OCI-M1 (cell line): ENCODE data around the gene RTL3.

Source experiments
- DNase-seq: peaks from one replicate; lab custom pipeline; 2025; lab: John Stamatoyannopoulos, UW

The RTL3 gene

DNA sequence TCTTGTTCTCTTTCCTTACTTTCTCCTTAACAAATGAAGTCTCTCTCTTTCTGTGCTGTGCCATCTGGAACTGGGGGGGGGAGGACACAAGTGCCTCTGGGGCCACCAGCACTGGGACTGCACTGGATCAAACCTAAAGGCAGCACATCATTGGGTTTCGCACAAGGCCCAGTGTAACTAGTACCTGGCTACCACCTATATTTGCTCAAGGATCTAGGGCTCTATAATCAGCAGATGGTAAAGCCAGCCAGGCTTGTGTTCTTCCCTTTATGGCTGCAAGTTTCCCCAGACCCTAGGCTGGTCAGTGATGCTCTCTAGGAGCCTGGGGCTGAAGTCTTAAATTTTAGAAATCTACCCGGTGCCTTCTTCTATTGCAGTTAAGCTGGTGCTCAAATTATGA is 40.1 kb downstream of the RTL3 start:
- no peak for DNase-seq

DNA sequence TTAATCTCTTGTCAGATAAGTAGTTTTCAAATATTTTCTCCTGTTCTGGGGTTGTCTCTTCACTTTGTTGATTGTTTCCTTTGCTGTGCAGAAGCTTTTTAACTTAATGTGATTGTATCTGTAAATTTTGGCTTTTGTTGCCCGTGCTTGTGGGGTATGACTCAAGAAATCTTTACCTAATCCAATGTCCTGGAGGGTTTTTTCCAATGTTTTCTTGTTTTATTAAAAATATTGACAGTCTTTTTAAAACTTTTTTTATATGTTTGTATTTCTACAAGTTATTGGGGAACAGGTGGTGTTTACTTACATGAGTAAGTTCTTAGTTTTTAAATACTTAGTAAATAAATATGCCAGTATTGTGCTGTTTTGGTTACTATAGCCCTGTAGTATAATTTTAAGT is 44.9 kb downstream of the RTL3 start:
- no peak for DNase-seq
